Midbrain (tissue), 1 donor: ENCODE measurements around the gene PDHX.
"Not testable (repeated sequence)": the region's sequence is repeated elsewhere in the genome, so short reads cannot be mapped to it uniquely, and the experiment has no call there.

Source experiments
- DNase-seq: peaks from one replicate; lab custom pipeline; 2025; lab: John Stamatoyannopoulos, UW

PDHX gene

DNA sequence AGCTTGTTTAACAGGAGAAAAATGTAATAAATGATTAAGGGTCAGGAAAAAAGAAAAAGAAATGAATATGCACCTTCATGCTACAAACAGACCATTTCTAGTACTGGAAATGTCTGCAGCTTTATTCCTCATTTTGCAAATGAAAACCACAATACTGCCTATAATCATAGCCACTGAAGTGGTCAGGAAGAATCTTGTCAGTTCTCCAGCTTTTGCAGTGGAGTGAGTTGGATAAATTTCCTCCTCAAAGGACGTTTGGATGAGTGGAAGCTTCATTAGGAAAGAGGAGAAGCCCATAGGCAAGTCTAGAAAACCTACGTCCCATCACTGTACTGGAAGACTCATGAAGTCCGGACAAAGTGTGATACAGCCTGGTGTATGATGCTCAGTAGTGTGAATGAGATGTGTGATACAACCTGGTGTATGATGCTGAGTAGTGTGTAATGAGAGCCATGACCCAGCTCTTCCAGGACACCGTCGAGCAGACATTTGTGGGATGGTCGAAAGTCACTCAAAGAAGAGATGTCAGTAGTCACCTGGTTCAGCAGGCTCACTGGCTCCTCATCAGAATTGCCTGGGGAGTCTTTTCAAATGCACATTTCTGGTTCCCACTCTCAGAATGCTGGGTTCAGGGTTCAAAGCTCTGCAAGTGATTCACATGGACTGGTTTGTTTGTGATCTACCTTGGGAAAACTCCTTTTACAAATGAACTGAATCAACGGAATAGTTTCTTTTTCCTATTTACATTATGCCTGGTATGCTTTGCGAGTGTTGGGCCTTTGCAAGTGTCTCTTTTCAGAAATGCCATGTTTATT is 101.3 kb downstream of the PDHX start:
- no peak for DNase-seq

DNA sequence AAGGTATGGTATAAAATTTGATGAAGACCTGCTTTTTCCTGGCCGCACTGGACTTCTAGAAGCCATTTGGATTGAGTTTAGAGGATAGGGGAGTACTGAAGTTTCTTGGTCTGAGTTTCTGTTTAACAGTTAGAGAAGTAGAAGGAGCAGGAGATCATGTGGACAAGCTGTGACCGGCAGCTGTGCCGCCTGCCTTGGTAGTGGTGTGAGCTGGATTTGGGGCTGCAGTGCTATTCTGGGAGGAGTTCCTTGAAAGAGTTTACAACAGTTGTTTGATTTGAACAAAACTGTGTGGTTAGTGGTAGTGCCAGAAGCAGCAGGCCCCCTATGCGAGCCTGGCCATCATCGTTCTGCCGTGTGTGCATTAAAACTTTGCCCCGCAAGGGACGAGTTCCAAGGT is 105.2 kb downstream of the PDHX start:
- no peak for DNase-seq

DNA sequence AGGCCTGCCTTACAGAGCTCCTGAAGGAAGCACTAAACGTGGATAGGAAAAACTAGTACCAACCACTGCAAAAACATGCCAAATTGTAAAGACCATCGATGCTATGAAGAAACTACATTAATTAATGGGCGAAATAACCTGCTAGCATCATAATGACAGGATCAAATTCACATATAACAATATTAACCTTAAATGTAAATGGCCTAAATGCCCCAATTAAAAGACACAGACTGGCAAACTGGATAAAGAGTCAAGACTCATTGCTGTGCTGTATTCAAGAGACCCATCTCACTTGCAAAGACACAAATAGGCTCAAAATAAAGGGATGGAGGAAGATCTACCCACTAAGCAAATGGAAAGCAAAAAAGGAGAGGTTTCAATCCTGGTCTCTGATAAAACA is 107.5 kb downstream of the PDHX start:
- DNase-seq: not testable (repeated sequence)

DNA sequence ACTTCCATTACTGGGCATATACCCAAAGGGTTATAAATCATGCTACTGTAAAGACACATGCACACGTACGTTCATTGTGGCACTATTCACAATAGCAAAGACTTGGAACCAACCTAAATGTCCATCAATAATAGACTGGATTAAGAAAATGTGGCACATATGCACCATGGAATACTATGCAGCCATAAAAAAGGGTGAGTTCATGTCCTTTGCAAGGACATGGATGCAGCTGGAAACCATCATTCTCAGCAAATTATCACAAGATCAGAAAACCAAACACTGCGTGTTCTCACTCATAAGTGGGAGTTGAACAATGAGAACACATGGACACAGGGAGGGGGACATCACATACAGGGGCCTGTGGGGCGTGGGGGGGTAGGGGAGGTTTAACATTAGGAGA is 111.6 kb downstream of the PDHX start:
- not testable (repeated sequence) for DNase-seq

DNA sequence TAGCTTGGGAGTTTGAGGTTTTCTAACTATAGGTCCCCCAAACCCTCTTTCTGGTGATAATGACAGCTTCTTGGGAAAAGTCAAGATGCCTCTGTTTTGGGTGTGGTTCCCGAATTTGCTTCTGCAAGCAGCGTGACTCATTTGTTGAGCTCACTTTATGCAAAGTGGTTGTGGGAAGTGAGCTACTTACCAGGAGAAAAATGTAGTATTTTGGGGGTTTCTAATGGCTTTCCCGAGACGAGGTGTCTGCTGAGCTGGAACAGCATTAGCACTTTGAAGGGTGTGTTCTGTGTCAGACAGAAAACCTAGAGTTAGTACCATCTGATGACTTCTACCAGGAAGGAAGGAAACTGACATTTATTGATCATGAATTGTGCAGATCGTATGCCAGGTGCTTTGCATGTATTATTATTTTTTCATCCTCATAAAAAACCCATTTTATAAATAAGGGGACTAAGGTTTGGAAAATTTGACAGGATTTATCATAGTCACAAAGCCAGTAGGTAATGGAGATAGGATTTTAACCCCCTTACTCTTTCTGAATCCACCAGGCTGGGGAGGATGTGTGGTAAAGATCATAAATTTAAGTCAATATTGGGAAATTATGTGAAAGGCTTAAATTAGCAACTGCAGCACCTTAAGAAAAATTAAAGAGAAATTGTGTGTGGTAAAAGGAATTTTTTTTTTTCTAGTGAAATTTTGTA is 113.7 kb downstream of the PDHX start:
- DNase-seq: no peak

DNA sequence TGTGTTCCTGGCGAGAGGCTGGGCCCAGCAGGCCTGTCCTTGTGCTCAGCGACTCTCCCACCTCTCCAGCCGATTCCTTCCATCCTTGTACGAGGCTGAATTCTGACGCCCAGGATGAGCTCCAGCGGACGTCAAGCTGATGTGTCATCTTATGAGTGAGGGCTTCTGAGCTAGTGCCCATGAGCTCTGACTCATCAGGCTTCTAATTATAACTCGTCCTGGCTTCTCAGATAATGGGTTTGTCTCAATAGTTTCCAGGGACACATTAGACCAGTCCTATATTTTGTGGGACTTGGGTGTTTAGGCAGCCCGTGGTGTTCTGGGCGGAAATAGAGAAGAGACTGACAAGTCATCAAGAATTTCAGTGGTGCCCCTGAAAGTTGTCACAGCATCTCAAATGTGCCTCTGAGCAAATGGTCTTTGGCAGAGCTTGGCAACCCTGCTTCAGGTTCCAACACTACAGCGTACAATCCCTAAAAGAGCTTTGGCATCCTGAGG is 114.3 kb downstream of the PDHX start:
- no peak for DNase-seq

DNA sequence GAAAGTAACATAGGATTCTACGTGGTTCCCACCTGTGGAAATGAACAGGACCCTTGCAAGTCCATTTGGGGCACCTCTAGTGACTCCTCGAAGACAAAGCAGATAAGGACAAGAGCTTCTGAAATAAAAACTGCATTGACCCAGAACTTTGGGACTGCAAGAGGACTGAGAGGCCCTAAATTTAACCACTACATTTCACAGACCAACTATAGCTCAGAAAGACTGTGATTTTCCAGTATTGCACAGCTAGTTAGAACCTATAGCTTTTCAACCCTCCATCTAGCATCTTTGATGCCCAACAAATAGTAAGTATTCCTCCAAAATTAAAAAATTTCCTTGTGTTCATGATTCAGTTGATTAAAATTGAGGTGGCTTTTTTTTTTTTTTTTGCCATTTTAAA is 114.9 kb downstream of the PDHX start:
- DNase-seq: no peak

DNA sequence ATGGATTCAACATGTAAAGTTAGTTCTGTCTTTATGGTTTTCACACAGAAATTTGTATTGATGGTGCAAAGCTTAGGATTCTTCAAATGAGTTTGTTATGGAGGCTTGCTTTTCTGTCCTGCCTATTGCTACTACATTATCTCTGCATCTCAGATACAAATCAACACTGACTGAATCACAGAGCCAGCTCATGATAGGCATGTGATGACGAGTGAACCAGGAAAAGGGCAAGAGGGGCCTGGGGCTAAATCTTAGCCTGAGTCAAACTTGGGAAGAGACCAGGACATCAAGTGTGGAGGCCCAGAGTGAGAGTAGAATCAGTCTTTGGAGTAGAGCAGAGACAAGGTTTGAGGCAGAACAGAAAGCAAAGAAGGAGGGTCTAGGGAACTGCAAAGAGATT is 115.4 kb downstream of the PDHX start:
- DNase-seq: no peak

DNA sequence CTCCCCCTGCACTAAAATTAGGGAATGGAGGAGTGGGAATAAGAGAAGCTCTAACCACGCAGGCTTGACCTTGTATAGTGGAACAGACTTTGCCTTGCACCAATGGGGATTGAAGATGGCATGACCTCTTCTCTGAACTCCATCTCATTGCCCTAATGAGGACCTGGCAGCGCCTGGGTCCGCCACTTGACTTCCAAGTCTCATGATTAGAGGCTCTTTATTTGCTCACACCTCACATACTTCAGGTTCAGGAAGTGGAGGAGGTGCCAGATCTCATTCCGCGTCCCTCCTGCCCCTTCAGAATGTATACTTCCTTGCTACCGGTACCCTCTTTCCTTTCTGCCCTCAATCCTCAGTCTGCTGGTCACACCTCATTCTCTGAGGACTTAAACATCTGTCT is 116.6 kb downstream of the PDHX start:
- DNase-seq: no peak

DNA sequence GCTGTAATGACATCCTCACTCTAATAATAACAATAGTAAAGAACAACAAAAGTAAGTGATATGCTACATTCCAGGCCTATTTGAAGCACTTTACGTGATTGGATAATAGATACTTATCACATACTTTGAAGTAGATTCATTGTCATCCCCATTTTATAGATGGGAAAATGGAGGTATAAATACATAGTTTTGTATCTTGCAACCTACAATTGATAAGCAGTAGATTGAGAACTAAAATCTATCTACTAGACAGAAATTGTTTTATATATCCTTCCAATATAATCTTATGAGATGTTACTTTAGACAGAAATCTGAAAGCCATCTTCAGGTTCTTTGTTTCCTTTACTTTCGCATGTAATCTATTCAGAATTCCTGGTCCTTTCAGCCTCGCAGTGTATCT is 118.0 kb downstream of the PDHX start:
- DNase-seq: no peak

DNA sequence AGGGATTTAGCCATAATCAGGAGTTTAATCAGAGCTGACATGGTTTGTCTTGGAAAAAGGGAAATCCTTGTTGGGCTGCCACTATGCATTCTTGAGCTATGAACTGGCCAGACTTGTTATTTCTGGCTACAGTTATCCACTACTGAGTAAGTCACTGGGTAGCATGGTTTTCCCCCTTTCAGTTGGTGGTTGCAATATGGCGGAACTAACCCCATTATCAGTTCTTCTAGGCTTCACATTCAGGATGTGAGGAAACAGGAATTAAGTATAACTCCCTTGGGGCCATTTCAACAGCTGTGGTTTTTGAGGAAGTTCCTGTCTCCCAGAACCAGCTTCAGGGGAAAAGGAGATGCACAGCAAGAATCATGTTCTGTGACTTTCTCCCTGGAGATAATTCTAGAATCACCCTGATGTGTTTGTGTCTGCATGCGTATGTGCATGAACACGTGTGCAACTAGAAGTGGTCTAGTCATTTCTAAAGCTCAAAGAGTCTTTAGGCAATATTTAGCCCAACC is 119.5 kb downstream of the PDHX start:
- no peak for DNase-seq

DNA sequence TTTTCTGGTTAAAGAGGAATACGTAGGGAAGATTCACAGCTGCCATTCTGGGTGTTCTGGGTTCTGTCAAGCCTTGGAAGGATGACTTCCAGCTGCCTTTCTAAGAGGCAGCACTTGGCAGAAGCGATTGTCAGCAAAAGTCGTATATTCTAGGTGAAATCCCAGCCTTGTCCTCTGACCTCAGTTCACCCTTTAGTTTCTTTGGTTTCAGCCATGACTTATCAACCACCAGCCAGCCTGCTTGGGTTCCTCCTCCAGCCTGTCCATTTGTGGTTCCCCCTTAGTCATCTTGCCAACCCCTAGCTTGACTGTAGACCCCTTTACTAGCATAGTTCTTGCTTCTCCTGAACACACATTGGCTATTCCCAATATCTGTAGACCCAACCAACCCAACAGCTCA is 120.2 kb downstream of the PDHX start:
- no peak for DNase-seq

DNA sequence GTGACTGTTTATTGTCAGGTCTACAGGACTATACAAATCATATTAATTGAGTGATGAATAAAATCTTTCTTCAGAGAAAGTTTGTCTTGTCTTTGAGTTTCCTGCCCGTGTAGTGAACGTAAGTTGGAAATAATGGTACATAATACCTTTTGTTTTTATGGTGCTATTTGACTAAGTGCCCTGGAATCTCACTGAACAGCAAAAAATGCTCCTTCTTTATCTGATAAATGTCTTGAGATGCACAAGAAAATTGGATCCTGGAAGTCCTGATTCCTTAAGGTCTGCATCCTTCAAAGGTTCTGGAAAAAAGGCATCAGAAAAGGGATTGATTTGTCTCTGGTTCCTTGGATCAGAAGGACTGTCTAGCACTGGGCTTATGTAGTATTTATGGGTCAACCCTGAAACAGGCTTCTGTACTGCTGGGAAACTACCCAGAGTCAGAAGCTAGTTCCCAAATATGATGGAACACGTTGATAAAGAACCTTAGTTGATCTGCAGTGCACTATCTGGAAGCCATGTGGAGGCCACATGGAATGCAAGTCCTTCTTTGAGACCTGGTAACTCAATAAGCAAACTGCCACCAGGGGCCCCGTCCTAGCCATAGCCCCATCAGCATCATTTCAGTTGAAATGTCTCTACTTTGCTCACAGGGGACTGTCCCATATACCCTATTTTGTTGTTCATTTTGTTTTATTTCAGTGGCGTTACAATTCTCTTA is 122.0 kb downstream of the PDHX start:
- DNase-seq: no peak

DNA sequence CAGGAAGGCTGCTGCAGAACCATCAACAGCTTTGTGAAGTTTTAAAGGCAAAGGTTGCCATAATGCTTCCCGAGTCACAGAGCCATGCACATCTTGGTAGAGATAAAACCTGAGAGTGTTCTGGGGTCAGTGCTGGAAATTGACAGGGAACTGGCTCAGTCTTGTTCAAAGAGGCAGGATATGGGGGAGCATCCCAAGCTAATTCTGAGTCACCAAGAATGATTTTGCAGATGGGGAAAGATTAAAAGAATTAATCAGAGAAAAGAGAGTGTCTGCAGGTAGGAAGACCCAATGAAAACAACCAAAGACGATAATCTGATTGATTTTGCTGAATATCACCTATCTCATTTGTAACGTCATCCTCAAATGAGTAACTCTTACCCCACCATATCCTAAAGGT is 122.7 kb downstream of the PDHX start:
- no peak for DNase-seq

DNA sequence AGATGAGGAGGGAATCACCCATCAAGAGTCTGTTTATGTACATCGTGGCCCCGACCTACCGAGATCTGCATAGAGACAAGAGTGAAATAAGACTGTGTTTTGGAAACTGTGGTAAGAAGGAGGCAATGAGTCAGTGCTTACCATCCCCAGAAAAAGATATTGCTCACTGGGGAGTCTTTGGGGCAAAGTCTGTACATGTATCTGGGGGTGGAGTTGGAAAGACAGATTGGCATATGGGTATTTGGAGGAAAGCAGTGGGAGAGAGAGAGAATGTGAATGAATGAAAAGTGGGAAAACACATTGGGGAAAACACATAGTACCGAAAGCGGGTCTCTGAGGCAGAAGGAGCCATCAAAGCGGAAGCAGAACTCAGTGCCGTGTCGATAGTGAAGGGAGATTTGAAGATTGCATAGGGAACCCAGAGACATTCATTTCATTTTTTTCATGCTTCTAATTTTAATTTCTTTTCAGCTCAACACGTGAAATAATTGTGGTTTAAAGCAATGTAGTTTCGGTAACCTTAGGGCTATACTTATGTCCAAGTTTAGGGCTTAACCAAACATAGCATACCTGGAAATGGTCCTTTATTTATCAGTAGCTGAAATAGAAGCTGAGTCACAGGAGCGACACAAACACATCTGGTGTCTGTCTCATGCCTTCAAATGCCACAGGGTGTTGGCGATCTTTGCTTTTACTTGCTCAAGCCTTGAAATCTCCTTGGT is 124.0 kb downstream of the PDHX start:
- no peak for DNase-seq

DNA sequence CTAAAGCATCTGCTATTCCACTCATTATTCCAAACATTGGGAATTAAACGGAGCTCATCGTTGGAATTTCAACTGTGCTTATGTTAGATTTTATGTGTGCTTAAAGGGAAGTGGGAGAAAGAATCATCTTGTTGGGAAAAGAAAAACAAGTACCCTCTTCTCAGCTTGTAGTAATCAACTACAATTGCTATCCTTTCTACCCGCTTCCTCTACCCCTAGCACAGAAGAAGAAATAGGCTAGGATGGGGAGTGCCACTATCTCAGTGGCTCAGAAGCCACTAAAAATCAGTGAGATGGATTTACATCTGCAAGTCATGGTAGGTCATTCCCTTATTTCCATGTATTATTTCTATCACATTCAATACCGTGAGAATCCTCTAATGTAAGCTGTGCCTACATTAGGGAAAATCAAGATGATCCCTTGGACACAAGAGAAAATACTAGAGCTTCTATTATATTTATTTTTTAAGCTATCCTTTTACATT is 124.7 kb downstream of the PDHX start:
- DNase-seq: no peak

DNA sequence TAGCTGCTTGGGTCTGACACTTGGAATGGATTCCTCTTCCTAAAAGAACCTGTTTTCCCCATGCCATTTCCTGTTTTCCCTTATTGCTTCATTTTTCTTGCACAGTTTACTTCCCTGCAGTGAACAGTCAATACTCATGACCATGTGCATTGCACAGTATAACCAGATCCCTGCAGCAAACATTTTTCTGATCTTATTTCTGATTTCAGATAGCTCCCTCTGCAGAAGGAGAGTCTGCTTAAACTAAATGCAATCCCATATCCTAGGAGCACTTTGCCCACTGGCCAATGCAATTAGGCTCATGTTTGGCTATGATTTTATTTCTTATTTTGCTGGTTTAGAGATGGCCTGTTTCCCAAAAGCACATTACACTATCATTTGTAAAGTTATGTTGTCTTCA is 125.8 kb downstream of the PDHX start:
- DNase-seq: no peak

DNA sequence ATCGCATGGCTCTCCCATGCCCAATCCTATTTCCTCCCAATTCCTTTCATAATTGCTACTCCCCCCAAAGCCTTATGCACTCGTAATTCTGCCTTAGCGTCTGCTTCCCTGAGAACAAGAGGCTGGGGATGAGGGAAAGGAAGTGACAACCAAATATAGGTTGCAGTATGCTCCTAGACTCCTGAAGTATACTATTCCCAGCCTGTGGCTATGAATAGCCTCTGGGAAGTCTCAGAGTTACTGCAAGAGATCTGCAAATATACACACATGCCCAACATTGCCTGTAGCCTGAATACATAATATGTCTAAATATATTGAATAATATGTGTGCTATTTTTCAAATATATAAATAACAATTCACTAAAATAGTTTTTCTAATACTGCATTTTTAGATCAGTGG is 126.5 kb downstream of the PDHX start:
- DNase-seq: no peak

DNA sequence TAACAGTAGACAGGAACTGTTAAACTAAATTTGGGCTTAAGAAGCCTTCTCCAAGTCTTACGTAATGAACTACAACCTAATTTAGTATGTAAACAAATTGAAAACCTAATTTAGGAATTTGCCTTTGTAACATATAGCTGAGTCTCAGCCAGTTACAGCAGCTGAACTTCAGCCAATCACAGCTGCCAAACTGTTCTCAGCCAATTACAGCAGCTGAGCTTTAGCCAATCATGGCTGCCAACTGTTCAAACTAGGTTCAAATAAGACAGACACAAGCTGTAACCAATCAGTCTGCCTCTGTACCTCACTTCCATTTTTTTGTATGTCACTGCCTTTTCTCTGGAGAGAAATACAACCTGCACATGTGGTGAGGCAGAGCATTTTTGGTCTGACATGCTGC is 127.5 kb downstream of the PDHX start:
- DNase-seq: peak; percentile 27

DNA sequence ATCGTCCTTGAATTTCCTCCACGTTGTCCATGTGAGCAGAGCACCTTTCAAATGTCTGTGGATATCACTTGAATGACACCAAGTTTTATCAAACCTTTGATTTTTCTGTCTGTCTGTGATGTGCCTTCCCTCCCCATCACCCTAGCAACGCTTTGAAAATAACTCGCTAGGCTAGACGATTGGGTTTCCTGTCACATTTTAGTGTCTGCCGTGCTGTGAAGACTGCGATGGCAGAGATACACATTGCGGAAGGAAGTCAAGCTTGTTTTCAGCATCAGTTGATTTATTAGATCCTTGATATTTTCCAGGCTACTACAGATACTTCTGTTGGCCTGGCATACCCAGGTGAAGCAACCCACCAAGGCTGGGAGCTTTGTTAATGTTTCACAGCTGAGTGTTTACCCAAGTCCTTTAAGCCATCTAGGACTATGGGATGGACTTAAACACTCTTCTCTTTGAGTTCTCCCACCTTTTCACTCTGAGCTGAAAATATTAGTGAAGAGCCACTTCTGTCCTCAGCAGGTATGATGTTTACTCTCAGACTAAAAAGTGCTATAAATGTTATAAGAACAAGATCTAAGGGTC is 128.9 kb downstream of the PDHX start:
- no peak for DNase-seq
